Erythroblast (primary cell): ENCODE measurements around the gene ERAS.

Experiments used
- GATA1 ChIP-seq: IDR thresholded peaks from 2 replicates; pipeline ENCODE4 v1.6.1; 2011; ENCODE audit warnings: low read depth, mild to moderate bottlenecking, control low read depth, low read length, moderate library complexity
- POLR2A ChIP-seq: IDR thresholded peaks from 2 replicates; pipeline ENCODE4 v1.6.1; 2011; ENCODE audit warnings: mild to moderate bottlenecking, low read length

- TF ChIP-seq POLR2A (no peak), GATA1 (no peak)
These were observed 7.3 kb downstream of the ERAS start for GRCh38 chrX:48833542-48834138.
